SK-N-MC (cell line): ENCODE measurements around the gene PROSER2.

Experiments
- EZH2 ChIP-seq: fragments of 200-600 bp; sonication (generic); IDR thresholded peaks from one replicate; pipeline ENCODE4 v1.6.1; 2017; ENCODE audit warnings: antibody characterized with exemption
- FOXP2 ChIP-seq: optimal IDR thresholded peaks from 2 replicates; pipeline ENCODE3; 2011; ENCODE audit warnings: mild to moderate bottlenecking, moderate library complexity; ENCODE audit not compliant: insufficient read depth; ENCODE audit errors: extremely low read length, control extremely low read depth
- POLR2AphosphoS5 ChIP-seq: IDR thresholded peaks from 2 replicates; pipeline ENCODE4 v1.6.1; 2012; ENCODE audit warnings: mild to moderate bottlenecking, low read depth, low read length, borderline replicate concordance

DNA sequence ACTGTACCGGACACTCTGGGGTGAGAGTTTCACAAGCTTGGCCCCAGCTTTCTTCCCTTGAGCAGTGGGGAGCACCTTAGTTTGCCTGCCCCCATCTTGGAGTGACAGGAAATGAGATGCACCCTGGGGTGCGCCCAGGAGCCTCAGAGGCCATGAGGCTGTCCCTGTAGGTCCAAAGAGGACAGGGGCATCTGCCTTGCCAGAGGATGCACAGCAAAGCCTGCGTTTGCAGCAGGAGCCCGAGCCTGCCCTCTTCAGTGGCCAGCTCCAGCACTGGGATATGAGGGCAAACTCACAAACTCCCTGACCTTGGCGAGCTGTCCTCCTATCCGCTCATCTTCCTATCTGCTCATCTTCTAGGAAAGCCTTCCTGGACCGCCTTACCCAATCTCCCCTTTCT, 79.5 kb downstream of the PROSER2 start:
- TF ChIP-seq POLR2AphosphoS5: no peak
- TF ChIP-seq EZH2: no peak
- no peak for TF ChIP-seq FOXP2
